Inflammatory macrophage (primary cell): Measurements from ENCODE around the gene BICRA.

ENCODE experiments used
- DNase-seq, 2 donors: peaks; one replicate each; pipeline ENCODE4 v3.0.0-alpha.2; 2020 to 2022

Gene BICRA

DNA sequence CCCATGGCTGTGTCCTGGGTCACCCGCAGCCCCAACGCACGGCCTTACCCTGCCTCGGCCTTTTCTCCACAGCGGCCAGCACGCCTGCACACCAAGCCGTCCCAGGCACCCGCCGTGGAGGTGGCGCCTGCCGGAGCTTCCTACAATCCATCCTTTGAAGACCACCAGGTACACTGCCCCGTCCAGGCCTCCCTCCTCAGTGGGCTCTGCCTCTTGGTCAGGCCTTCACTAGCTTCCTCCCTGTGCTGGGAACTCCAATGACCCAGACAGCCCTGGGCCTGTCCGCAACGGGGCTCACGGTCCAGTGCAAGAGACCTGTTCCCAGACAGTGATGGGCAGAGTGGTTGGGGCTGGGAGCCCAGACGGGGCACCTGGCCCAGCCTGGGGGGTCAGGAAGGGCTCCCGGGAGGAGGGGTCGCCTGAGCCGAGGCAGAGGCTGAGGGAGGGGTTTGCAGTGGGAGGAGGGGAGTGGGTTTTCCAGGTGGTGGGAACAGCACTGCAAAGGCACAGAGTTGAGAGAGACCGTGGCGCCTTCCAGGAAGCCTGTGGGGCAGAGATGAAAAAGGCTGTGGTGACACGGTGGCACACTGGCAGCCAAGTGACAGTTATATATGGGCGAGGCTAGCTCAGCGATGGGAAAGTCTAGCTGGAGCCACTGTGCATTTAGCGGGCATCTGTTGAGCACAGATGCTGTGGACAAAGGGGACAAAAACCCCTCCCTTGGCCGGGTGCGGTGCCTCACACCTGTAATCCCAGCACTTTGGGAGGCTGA is 143.7 kb downstream of the BICRA start:
- DNase-seq, result no peak
